Activated naive CD4-positive, alpha-beta T cell treated with anti-CD3 and anti-CD28 coated beads, Interleukin-2, amount 10 ng/mL, durations not matched to agents 7 days and 5 days (primary cell): Measurements from ENCODE around the gene CRLF2.
A peak's percentile ranks its signal among the peaks of the same experiment; 100 is the strongest.
"Not testable (repeated sequence)": the region's sequence is repeated elsewhere in the genome, so short reads cannot be mapped to it uniquely, and the experiment has no call there.

Experiments used
- CTCF ChIA-PET: fragments of 350-600 bp; sonication (Branson Sonifier 250); formaldehyde crosslinking; loops from one replicate; lab custom pipeline; 2021; ENCODE audit warnings: antibody characterized with exemption; lab: Charles Lee
- DNase-seq: peaks from one replicate; pipeline ENCODE4 v3.0.0-alpha.2; 2020
- H3K27ac Mint-ChIP-seq: one replicate; pipeline ENCODE4 v1.8.0; 2021; ENCODE audit warnings: mild to moderate bottlenecking, moderate library complexity, mixed read lengths
- H3K27me3 Mint-ChIP-seq: one replicate; pipeline ENCODE4 v1.8.0; 2021; ENCODE audit warnings: mild to moderate bottlenecking, mixed read lengths
- H3K36me3 Mint-ChIP-seq: one replicate; pipeline ENCODE4 v1.8.0; 2021; ENCODE audit warnings: mixed read lengths
- H3K4me1 Mint-ChIP-seq: one replicate; pipeline ENCODE4 v1.8.0; 2021; ENCODE audit warnings: mixed read lengths
- H3K4me3 Mint-ChIP-seq: one replicate; pipeline ENCODE4 v1.8.0; 2021; ENCODE audit warnings: mild to moderate bottlenecking, moderate library complexity, mixed read lengths
- H3K9me3 Mint-ChIP-seq: one replicate; pipeline ENCODE4 v1.8.0; 2021; ENCODE audit warnings: mixed read lengths

Gene CRLF2

DNA sequence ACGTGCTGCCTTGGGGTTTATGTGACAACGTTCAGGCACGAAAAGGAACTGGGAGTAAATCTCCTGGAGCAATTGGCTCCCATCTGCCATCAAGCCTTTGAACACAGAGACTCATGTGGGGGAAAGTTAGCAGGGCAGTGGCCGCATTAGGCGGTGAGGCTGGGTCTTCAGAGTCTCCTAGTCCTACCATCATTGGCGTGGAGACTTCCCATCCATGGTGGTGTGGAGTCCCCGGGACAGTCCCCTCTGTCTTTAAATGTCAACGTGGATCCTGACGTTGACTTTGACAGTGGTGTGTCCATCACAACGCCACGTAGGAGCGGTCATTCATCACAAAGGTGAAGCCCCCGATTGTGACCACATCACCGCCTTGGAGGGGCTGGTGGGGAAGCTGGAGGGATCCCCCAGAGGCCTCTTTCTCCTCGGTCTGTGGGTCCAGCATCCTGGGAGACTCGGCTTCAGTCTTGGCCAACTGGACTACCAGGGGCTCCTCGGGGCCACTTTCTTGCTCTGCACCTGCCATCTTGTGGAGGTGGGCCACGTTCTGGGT, 21.8 kb downstream of the CRLF2 start:
- Mint-ChIP-seq H3K9me3 (peaks cover 1% of the 10 kb centered on the region), H3K4me3 (no peak overlapping the region), H3K27me3 (no peaks in the 10 kb centered on the region), H3K36me3 (no peaks in the 10 kb centered on the region), H3K4me1 (no peaks in the 10 kb centered on the region), H3K27ac (no peak overlapping the region)
- DNase-seq = no peak
- CTCF ChIA-PET = no interaction called here

DNA sequence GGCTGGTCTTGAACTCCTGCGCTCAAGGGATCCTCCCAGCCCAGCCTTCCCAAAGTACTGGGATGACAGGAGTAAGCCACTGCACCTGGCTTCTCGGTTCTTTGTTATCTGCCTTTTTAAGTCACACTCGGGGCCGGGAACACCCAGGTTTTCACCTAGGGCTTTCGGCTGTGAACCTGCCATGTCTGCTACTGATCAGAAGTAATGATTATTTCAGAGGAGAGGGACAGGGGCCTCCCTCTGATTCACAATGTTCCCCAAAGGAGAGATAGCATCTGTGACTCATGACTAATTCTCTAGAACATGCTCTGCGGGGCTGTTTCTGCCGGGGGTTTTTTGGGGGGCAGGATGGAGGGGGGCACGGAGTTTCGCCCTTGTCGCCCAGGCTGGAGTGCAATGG, 26.9 kb downstream of the CRLF2 start:
- Mint-ChIP-seq H3K9me3 (no peaks in the 10 kb centered on the region), H3K27me3 (no peaks in the 10 kb centered on the region), H3K4me3 (no peak overlapping the region), H3K36me3 (no peaks in the 10 kb centered on the region), H3K4me1 (no peaks in the 10 kb centered on the region), H3K27ac (no peak overlapping the region)
- CTCF ChIA-PET = no interaction called here
- no peak for DNase-seq

GRCh38 chrX:1182211-1182610, 30.2 kb downstream of the CRLF2 start:
- Mint-ChIP-seq H3K9me3 (no peaks in the 10 kb centered on the region), H3K27ac (no peak overlapping the region), H3K4me3 (no peak overlapping the region), H3K4me1 (no peaks in the 10 kb centered on the region), H3K36me3 (no peaks in the 10 kb centered on the region), H3K27me3 (no peaks in the 10 kb centered on the region)
- DNase-seq = no peak
- CTCF ChIA-PET = no interaction called here

- CTCF ChIA-PET, H3K27ac Mint-ChIP-seq: not testable (repeated sequence)
Measured at GRCh38 chrX:1181661-1182060, 30.8 kb downstream of the CRLF2 start.

GRCh38 chrX:1181170-1181569, 31.3 kb downstream of the CRLF2 start:
- Mint-ChIP-seq H3K4me1 (no peaks in the 10 kb centered on the region), H3K9me3 (no peaks in the 10 kb centered on the region), H3K27me3 (no peaks in the 10 kb centered on the region), H3K36me3 (no peaks in the 10 kb centered on the region), H3K27ac (no peak overlapping the region), H3K4me3 (no peak overlapping the region)
- no peak for DNase-seq
- CTCF ChIA-PET = no interaction called here

More at GRCh38 chrX:1181661-1182060, 30.8 kb downstream of the CRLF2 start:
- not testable (repeated sequence) for H3K27me3 Mint-ChIP-seq, H3K9me3 Mint-ChIP-seq, DNase-seq, H3K36me3 Mint-ChIP-seq, H3K4me3 Mint-ChIP-seq, H3K4me1 Mint-ChIP-seq

- H3K27me3 Mint-ChIP-seq = no peaks in the 10 kb centered on the region
- H3K36me3 Mint-ChIP-seq = no peaks in the 10 kb centered on the region
- H3K9me3 Mint-ChIP-seq = no peaks in the 10 kb centered on the region
- DNase-seq = peak; percentile 54
- no peak overlapping the region for H3K27ac Mint-ChIP-seq
- no peaks in the 10 kb centered on the region for H3K4me1 Mint-ChIP-seq
- CTCF ChIA-PET = no interaction called here
- H3K4me3 Mint-ChIP-seq = no peak overlapping the region
Measured at GRCh38 chrX:1178580-1179057, 33.8 kb downstream of the CRLF2 start.

DNA sequence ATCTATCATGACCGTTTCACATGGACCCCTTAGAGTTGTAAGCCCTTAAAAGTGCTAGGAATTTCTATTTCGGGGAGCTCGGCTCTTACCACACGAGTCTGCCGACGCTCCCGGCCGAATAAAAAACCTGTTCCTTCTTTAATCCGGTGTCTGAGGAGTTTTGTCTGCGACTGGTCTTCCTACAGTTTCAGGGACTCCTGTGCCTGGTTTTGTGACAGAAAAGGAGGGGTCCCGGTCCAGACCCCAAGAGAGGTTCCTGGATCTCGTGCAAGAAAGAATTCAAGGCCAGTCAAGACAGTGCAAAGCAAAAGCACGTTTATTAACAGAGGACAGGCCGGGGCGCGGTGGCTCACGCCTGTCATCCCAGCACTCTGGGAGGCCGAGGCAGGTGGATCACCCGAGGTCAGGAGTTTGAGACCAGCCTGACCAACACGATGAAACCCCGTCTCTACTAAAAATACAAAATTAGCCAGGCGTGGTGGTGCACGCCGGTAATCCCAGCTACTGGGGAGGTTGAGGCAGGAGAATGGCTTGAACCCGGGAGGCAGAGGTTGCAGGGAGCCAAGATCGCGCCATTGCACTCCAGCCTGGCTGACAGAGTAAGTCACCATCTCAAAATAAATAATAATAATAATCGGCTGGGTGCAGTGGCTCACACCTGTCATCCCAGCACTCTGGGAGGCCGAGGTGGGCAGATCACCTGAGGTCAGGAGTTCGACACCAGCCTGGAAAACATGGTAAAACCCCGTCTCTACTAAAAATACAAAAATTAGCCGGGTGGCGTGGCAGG, 35.7 kb downstream of the CRLF2 start:
- H3K4me3 Mint-ChIP-seq, H3K27me3 Mint-ChIP-seq, CTCF ChIA-PET, H3K36me3 Mint-ChIP-seq, H3K4me1 Mint-ChIP-seq, H3K9me3 Mint-ChIP-seq: not testable (repeated sequence)
- peak overlapping the region; percentile 64 for H3K27ac Mint-ChIP-seq
- peak; percentile 46 for DNase-seq

DNA sequence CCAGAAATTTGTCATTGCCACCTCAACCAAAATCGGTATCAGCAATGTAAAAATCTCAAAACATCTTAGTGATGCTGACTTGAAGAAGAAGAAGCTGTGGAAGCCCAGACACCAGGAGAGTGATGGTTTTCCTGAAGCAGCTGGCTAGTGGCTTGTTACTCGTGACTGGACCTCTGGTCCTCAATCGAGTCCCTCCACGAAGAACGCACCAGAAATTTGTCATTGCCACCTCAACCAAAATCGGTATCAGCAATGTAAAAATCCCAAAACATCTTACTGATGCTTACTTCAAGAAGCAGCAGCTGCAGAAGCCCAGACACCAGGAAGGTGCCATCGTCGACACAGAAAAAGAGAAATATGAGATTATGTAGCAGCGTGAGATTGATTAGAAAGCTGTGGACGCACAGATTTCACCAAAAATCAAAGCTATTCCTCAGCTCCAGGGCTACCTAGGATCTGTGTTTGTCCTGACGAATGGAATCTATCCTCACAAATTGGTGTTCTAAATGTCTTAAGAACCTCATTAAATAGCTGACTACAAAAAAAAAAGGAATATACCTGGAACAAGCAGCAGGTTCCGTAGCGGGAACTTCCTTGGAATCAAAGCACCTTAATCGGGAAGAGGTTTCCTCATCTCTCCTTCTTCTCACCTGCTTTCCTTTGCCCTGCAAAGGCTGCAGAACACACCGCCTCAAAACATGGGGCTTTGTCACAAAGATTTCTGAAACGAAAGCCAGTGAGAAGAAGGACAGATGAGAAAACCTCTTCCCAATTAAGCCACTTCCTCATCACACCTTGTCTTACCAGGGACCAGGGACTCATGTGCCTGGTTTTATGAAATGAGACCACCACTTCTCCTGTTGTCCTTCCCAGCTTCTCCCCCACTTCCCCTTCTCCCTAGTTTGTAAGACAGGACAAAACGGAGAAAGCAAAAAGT, 37.6 kb downstream of the CRLF2 start:
- H3K4me1 Mint-ChIP-seq, H3K4me3 Mint-ChIP-seq, H3K27ac Mint-ChIP-seq, H3K9me3 Mint-ChIP-seq, H3K27me3 Mint-ChIP-seq, H3K36me3 Mint-ChIP-seq, CTCF ChIA-PET: not testable (repeated sequence)
- peak; percentile 35 for DNase-seq

GRCh38 chrX:1173435-1173834, 39.0 kb downstream of the CRLF2 start:
- H3K36me3 Mint-ChIP-seq, H3K27me3 Mint-ChIP-seq, CTCF ChIA-PET, H3K4me1 Mint-ChIP-seq, H3K27ac Mint-ChIP-seq, DNase-seq, H3K9me3 Mint-ChIP-seq, H3K4me3 Mint-ChIP-seq: not testable (repeated sequence)

- Mint-ChIP-seq H3K4me3 (no peak overlapping the region), H3K36me3 (no peaks in the 10 kb centered on the region), H3K27ac (no peak overlapping the region), H3K4me1 (peaks cover 2% of the 10 kb centered on the region), H3K9me3 (no peaks in the 10 kb centered on the region), H3K27me3 (peaks cover 8% of the 10 kb centered on the region)
- CTCF ChIA-PET = no interaction called here
- no peak for DNase-seq
Measured at GRCh38 chrX:1172496-1172895, 40.0 kb downstream of the CRLF2 start.

DNA sequence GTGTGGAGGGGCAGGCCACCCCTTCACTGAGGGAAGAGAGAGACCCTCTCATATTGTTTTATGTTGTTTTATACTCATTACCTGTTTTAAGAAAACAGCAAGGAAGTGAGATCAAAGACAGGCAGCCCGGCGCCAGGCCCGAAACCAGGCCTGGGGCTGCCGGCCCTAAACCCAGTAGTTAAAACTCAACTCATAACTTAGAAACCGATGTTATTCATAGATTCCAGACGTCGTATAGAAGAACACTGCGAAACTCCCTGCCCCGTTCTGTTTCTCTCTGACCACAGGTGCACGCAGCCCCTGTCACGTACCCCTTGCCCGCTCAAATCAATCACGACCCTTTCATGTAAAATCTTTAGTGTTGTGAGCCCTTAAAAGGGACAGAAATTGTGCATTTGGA, 40.5 kb downstream of the CRLF2 start:
- H3K36me3 Mint-ChIP-seq, DNase-seq, H3K4me3 Mint-ChIP-seq, H3K27me3 Mint-ChIP-seq, H3K27ac Mint-ChIP-seq, H3K4me1 Mint-ChIP-seq, H3K9me3 Mint-ChIP-seq, CTCF ChIA-PET: not testable (repeated sequence)

- Mint-ChIP-seq H3K27me3 (peaks cover 8% of the 10 kb centered on the region), H3K9me3 (no peaks in the 10 kb centered on the region), H3K36me3 (no peaks in the 10 kb centered on the region), H3K4me1 (peaks cover 9% of the 10 kb centered on the region), H3K4me3 (no peak overlapping the region), H3K27ac (no peak overlapping the region)
- DNase-seq = no peak
- CTCF ChIA-PET = no interaction called here
Measured at GRCh38 chrX:1170243-1170642, 42.2 kb downstream of the CRLF2 start.

DNA sequence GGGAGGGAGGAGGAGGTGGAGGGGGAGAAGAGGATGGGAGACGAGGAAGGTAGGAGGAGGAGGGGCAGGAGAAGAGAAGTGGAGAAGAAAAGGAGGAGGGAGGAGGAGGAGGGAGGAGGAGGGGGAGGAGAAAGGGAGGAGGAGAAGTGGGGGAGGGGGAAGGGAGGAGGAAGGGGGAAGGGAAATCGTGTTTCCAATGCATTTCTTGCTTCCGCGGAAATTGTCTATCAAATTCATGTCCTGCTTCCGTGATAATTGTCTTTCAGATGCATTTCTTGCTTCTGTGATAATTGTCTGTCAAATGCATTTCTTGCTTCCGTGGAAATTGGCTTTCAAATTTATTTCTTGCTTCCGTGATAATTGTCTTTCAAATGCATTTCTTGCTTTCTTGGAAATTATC, 43.3 kb downstream of the CRLF2 start:
- H3K4me3 Mint-ChIP-seq = no peak overlapping the region
- no peak for DNase-seq
- H3K36me3 Mint-ChIP-seq = no peaks in the 10 kb centered on the region
- H3K27me3 Mint-ChIP-seq = peaks cover 12% of the 10 kb centered on the region
- peaks cover 12% of the 10 kb centered on the region for H3K4me1 Mint-ChIP-seq
- CTCF ChIA-PET = no interaction called here
- no peaks in the 10 kb centered on the region for H3K9me3 Mint-ChIP-seq
- no peak overlapping the region for H3K27ac Mint-ChIP-seq

DNA sequence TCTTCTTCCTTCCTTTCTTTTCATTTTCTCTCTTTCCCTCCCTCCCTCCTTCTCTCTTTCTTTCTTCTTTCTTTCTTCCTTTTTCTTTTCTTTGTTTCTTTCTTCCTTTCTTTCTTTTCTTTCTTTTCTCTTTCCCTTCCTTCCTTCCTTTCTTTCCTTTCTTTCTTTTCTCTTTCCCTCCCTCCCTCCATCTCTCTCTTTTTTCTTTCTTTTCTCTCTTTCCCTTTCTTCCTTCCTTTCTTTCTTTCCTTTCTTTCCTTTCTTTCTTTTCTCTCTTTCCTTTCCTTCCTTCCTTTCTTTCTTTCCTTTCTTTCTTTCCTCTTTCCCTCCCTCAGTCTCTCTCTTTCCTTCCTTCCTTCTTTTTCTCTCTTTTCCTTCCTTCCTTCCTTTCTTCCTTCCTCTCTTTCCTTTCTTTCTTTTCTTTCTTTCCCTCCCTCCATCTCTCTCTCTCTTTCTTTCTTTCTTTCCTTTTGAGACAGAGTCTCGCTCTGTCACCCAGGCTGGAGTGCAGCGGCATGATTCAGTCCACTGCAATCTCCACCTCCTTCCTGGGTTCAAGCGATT, 44.4 kb downstream of the CRLF2 start:
- CTCF ChIA-PET = no interaction called here
- Mint-ChIP-seq H3K4me3 (no peak overlapping the region), H3K4me1 (peaks cover 12% of the 10 kb centered on the region), H3K27me3 (peaks cover 16% of the 10 kb centered on the region), H3K9me3 (no peaks in the 10 kb centered on the region), H3K27ac (no peak overlapping the region), H3K36me3 (no peaks in the 10 kb centered on the region)
- no peak for DNase-seq
